ENCODE results near the gene THAP2. TPM values are rescaled to one million over a fixed set of nuclear protein-coding genes. Genes with fewer than 3 reads are reported as not detected.

THAP2 gene
- total RNA-seq (2014; rRNA removed; shearing (Covaris generic)), result 5.1 and 7.1 TPM in 2 replicates

GRCh38 chr12:71663561-71664410 lies at the start of gene THAP2, which contains the start of gene ZFC3H1:
TSS of gene THAP2 (plus strand) at chr12:71664301. CDS start at chr12:71664510, 209 bp downstream.
TSS of gene ZFC3H1 (minus strand) at chr12:71663848. CDS start at chr12:71663610, 238 bp downstream.
- peak; percentile 99 for DNase-seq (ENCODE audit: low read depth)

DNA sequence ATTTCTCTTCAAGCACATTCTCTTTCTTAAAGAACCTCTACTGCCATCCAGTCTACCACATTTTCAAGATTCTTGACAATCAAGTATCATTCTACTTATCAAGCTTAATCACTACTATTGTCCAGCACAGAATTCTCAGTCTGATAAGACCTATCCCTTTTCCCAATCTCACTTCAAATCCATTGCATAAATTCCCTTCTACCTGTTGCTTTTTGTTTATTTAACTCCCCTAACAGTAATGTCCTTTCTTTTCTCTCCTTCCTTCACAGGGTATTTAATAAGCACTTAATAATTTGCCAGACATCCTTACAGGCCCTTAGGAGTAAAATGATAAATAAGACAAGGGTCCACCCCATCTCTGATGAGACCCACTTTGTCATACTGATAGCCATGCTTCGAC lies 42.2 kb upstream of the THAP2 start:
- no peak for DNase-seq (ENCODE audit: low read depth)

DNA sequence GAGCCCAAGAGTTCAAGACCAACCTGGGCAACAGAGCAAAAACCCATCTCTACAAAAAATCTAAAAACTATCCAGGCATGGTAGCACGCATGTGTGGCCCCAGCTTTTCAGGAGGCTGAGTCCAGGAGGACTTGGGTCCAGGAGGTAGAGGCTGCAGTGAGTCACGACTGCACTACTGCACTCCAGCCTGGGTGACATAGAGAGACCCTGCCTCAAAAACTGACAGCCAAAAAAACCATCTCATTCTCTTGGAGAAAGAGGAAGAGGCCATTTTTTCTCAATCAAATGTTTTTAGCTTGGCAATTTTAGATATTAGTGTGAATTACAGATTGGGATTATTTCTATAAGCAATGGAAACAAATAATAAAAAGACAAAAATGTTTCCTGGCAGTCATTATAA lies 38.6 kb upstream of the THAP2 start:
- DNase-seq (ENCODE audit: low read depth), result no peak

DNA sequence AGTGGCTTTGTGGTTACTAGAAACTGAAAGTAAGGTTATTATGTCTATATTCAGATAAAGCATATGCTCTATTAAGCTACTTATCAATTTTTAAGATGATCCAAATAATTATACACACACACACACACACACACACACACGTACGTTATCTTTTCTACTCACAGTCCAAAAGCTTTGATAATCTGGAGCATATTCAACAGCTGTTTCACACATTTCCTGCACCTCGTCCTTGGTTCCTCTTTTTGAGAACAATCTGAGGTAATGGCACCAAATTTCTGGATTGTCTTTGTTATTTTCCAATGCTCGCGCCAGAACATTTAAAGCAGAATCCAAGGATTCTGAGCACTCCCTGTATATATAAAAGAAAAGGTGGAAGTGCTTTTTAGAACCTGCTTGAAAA lies 38.0 kb upstream of the THAP2 start:
- DNase-seq (ENCODE audit: low read depth), result no peak

GRCh38 chr12:71626768-71627167 lies 37.3 kb upstream of the THAP2 start:
- peak; percentile 14 for DNase-seq (ENCODE audit: low read depth)

GRCh38 chr12:71627438-71628002 lies 36.6 kb upstream of the THAP2 start:
- no peak for DNase-seq (ENCODE audit: low read depth)

- peak; percentile 51 for DNase-seq (ENCODE audit: low read depth)
Measured at GRCh38 chr12:71636704-71637115, 27.4 kb upstream of the THAP2 start.

GRCh38 chr12:71638499-71638898 lies 25.6 kb upstream of the THAP2 start:
- no peak for DNase-seq (ENCODE audit: low read depth)

DNA sequence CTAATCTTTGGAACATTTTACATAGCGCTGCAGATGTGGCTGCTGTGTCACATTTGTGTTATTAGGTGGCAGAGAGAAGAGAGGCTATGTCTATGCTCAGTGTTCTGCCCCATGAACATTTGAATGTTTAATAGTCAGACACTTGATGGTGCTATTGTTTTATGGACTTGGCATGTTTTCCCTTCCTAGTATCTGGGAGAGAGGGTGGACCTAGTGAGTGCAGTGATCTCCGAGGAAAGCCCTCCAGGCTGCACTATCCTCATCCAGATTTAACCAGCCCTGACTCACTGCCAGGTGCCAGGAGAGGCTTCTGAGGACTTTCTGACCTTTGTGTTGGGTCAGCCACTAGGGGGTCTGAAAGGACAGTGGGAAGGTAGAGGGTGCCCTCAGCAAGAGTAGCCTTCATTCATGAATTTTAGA lies 24.8 kb upstream of the THAP2 start:
- DNase-seq (ENCODE audit: low read depth), result peak; percentile 31

- DNase-seq (ENCODE audit: low read depth), result no peak
Measured at GRCh38 chr12:71640316-71640715, 23.8 kb upstream of the THAP2 start.

DNA sequence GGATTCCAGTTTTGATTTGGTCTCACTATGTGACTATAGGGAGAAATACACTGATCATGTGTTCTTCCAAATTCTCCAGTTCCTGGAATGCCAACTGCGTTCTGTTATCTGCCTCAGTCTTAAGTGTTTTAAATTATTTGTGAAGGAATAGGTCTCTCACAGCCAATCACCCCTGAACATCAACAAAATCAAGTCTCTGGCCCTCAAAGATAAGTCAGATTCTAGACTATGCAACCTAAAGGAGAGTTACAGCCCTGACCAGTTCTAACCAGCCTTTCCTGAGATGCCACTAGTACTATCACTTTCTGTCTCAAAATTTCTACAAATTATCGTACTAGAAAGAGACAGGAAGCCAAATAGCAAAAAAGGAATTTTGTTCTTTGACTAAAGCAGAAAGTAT lies 22.7 kb upstream of the THAP2 start:
- no peak for DNase-seq (ENCODE audit: low read depth)

- DNase-seq (ENCODE audit: low read depth), result no peak
Measured at GRCh38 chr12:71642264-71642663, 21.8 kb upstream of the THAP2 start.

DNA sequence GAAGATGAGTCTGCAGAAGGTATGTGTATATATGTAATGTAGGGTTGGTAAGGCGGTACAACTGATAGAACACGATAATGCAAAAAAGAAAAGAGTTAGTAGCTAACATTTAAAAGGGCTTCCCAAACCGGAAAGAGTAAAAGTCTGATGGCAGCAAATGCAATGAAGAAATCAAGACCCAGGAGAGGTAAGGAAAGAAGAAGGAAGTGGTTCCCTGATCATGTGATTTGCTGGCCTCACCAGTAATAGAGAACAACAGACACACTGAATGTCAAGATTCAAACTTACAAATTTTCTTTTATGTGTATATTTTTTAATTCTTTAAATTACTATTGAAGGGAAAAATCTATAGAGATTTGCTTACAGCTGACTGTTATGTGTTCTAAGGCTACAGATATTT lies 18.8 kb upstream of the THAP2 start:
- no peak for DNase-seq (ENCODE audit: low read depth)

- DNase-seq (ENCODE audit: low read depth), result no peak
Measured at GRCh38 chr12:71646512-71646911, 17.6 kb upstream of the THAP2 start.

GRCh38 chr12:71648537-71648936 lies 15.6 kb upstream of the THAP2 start:
- DNase-seq (ENCODE audit: low read depth), result no peak

DNA sequence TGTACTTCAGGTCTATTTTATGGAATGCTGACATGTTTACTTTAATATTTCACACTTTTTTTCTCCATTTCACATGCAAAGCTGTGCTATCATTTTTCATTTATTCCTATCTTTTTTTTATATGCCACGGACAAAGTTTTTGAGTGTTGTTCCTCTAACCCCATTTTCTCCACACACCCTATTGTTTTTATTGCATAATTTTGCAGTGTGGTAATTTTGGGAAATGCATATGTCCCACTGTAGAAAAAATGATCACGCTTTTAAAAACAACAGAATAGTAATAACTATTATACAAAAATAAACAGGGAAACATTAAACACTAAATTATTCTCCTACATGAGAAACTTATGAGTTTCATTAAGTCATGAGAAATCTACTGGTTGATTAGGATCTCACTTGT lies 14.7 kb upstream of the THAP2 start:
- DNase-seq (ENCODE audit: low read depth), result no peak

GRCh38 chr12:71652656-71653055 lies 11.4 kb upstream of the THAP2 start:
- DNase-seq (ENCODE audit: low read depth), result no peak

GRCh38 chr12:71653137-71653536 lies 11.0 kb upstream of the THAP2 start:
- DNase-seq (ENCODE audit: low read depth), result no peak

- no peak for DNase-seq (ENCODE audit: low read depth)
Measured at GRCh38 chr12:71654200-71654599, 9.9 kb upstream of the THAP2 start.

- no peak for DNase-seq (ENCODE audit: low read depth)
Measured at GRCh38 chr12:71655495-71655894, 8.6 kb upstream of the THAP2 start.

- no peak for DNase-seq (ENCODE audit: low read depth)
Measured at GRCh38 chr12:71655907-71656306, 8.2 kb upstream of the THAP2 start.

- no peak for DNase-seq (ENCODE audit: low read depth)
Measured at GRCh38 chr12:71656740-71657139, 7.4 kb upstream of the THAP2 start.

- no peak for DNase-seq (ENCODE audit: low read depth)
Measured at GRCh38 chr12:71661977-71662530, 2.0 kb upstream of the THAP2 start.

Data from RPMI7951 (cell line).